Midbrain (tissue), 1 donor: Measurements from ENCODE around the gene CPNE5.

Experiments used
- DNase-seq: peaks from one replicate; lab custom pipeline; 2025; lab: John Stamatoyannopoulos, UW

The CPNE5 gene

GRCh38 chr6:36743538-36744303, 95.5 kb downstream of the CPNE5 start:
- no peak for DNase-seq

GRCh38 chr6:36743032-36743431, 96.2 kb downstream of the CPNE5 start:
- DNase-seq = no peak

GRCh38 chr6:36742146-36742545, 97.1 kb downstream of the CPNE5 start:
- no peak for DNase-seq

GRCh38 chr6:36740818-36741179, 98.4 kb downstream of the CPNE5 start:
- DNase-seq = no peak

- DNase-seq = no peak
Observed at GRCh38 chr6:36739947-36740817, 99.1 kb downstream of the CPNE5 start.

GRCh38 chr6:36738108-36738507, 101.1 kb downstream of the CPNE5 start:
- DNase-seq = no peak

GRCh38 chr6:36737043-36737785, 102.0 kb downstream of the CPNE5 start:
- DNase-seq = no peak

- DNase-seq = no peak
Observed at GRCh38 chr6:36735110-36736071, 103.9 kb downstream of the CPNE5 start.

GRCh38 chr6:36734486-36735060, 104.7 kb downstream of the CPNE5 start:
- no peak for DNase-seq

GRCh38 chr6:36733300-36733699, 105.9 kb downstream of the CPNE5 start:
- no peak for DNase-seq

GRCh38 chr6:36731622-36732310, 107.5 kb downstream of the CPNE5 start:
- DNase-seq = no peak

GRCh38 chr6:36730424-36731380, 108.5 kb downstream of the CPNE5 start:
- no peak for DNase-seq

- no peak for DNase-seq
Observed at GRCh38 chr6:36729161-36729524, 110.1 kb downstream of the CPNE5 start.

GRCh38 chr6:36728289-36729160, 110.7 kb downstream of the CPNE5 start:
- no peak for DNase-seq

GRCh38 chr6:36727505-36728021, 111.7 kb downstream of the CPNE5 start:
- DNase-seq = no peak

- no peak for DNase-seq
Observed at GRCh38 chr6:36725581-36725980, 113.7 kb downstream of the CPNE5 start.

- peak; percentile 9 for DNase-seq
Observed at GRCh38 chr6:36724514-36725390, 114.5 kb downstream of the CPNE5 start.
